ENCODE measurements around the gene ATP6V1B1. TPM values are rescaled to one million over a fixed set of nuclear protein-coding genes. Genes with fewer than 3 reads are reported as not detected.

Gene ATP6V1B1
- total and polyA plus RNA-seq, 9 of the 15 experiments (the other 6 are each of a cell fraction or from before 2014, with no cell fraction given) = not detected

DNA sequence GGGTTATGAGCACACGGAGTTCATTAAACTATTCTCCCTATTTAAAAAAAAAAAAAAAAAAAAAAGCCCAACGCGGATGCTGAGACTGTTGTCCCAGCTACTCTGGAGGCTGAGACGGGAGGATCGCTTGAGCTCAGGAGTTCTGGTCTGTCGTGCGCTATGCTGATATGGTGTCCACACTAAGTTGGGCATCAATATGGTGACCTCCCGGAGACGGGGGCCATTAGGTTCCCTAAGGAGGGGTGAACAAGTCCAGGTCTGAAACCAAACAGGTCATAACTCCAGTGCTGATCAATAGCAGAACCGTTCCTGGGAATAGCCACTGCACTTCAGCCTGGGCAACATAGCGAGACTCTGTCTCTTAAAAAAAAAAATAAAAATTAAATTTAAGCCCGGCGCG, 29.8 kb downstream of the ATP6V1B1 start:
- Histone ChIP-seq H3K9ac (ENCODE audit: insufficient read depth in 1 of 2, low read depth in 2 of 2, low read length in 2 of 2) (no peak overlapping the region), H3K4me2 (ENCODE audit: insufficient read depth, low read length) (peak overlapping the region; percentile 73; the same call in 1 of the 2 replicates), H3K4me1 (replicated peaks in 1 of 2; ENCODE audit: control insufficient read depth in 2 of 2, insufficient read depth in 2 of 2, low read length in 2 of 2) (peaks cover 0 to 11% of the 10 kb centered on the region in 2 experiments; a peak in 3 of 5 replicates), H3K79me2 (ENCODE audit: control insufficient read depth, insufficient read depth, low read length) (no peaks in the 10 kb centered on the region), H4K20me1 (replicated peaks; ENCODE audit: control insufficient read depth, insufficient read depth, low read length) (no peaks in the 10 kb centered on the region; the same call in none of the 2 replicates), H3K9me3 (replicated peaks; ENCODE audit: control insufficient read depth, insufficient read depth, low read depth, low read length) (no peaks in the 10 kb centered on the region), H3K27ac (ENCODE audit: extremely low read depth, low read depth, low read length) (no peak overlapping the region), H2AFZ (ENCODE audit: low read depth, low read length) (no peak overlapping the region; the same call in 1 of the 2 replicates), H3K4me3 (no peak overlapping the region), H3K27me3 (ENCODE audit: control insufficient read depth in 2 of 2, insufficient read depth in 2 of 2, low read length in 2 of 2) (peaks cover 0 to 36% of the 10 kb centered on the region in 2 experiments; a peak in 2 of 5 replicates), H3K36me3 (ENCODE audit: control insufficient read depth, insufficient read depth, low read length) (no peaks in the 10 kb centered on the region), H3K9me1 (ENCODE audit: control insufficient read depth, insufficient read depth, low read length) (no peaks in the 10 kb centered on the region)
- BruUV-seq (replicated peaks) = no TSS peak
- intact Hi-C loops (cut with micrococcal nuclease) (loop anchor here (1.0 kb wide), 1 partner anchor 12 kb away; no protein-coding TSS in a partner anchor), in situ Hi-C loops (cut with MboI) (no loop called here)
- FAIRE-seq (no peak), ATAC-seq (no peak), DNase-seq (ENCODE audit: extremely low read depth in 1 of 4, low spot score in 3 of 4) (no peak)
- TF ChIP-seq ILF3 (IDR thresholded peaks at IDR 0.05; ENCODE audit: borderline replicate concordance) (no peak), JUNB (CRISPR knock-in tag; conservative IDR thresholded peaks at IDR 0.05) (no peak), RB1 (IDR thresholded peaks at IDR 0.05; ENCODE audit: low read depth) (no peak), ZNF140 (CRISPR knock-in tag; IDR thresholded peaks at IDR 0.05) (no peak)
- ChIA-PET POLR2A (interaction anchor here (0.6 to 1.6 kb wide), 2 partner anchors 13 to 824 kb away, joined by 3 read pairs; no protein-coding TSS in a partner anchor), CTCF (ENCODE audit: low intra/inter-chr PET ratio) (interaction anchor here (0.5 to 2.2 kb wide), 7 partner anchors 12 to 188 kb away, joined by 3 to 13 read pairs (median 4); partner anchors contain the start of genes ANKRD53 and TEX261)
- WGBS (ENCODE audit: insufficient coverage, low coverage, missing lambda C conversion rate) = 50% methylated on average over 14 of the region's 14 CpGs

DNA sequence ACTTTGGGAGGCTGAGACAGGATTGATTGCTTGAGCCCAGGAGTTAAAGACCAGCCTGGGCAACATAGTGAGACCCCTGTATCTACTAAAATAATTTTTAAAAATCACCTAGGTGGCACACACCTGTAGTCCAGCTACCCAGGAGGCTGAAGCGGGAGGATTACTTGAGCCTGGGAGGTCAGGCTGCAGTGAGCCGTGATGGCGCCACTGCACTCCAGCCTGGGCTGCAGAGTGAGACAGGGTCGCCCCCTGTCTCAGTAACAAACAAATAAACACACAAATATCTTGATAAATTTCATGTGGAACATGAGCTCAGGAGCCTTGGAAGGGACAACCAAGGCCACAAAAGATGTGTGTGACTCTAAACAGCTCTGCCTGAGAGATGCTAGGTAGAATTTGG, 31.0 kb downstream of the ATP6V1B1 start:
- Histone ChIP-seq H3K79me2 (ENCODE audit: control insufficient read depth, insufficient read depth, low read length) (no peaks in the 10 kb centered on the region), H3K4me3 (no peak overlapping the region), H3K36me3 (ENCODE audit: control insufficient read depth, insufficient read depth, low read length) (no peaks in the 10 kb centered on the region), H3K9ac (ENCODE audit: insufficient read depth in 1 of 2, low read depth in 2 of 2, low read length in 2 of 2) (no peak overlapping the region), H3K27ac (ENCODE audit: extremely low read depth, low read depth, low read length) (no peak overlapping the region), H3K9me3 (replicated peaks; ENCODE audit: control insufficient read depth, insufficient read depth, low read depth, low read length) (no peaks in the 10 kb centered on the region), H4K20me1 (replicated peaks; ENCODE audit: control insufficient read depth, insufficient read depth, low read length) (no peaks in the 10 kb centered on the region; the same call in none of the 2 replicates), H3K4me1 (replicated peaks in 1 of 2; ENCODE audit: control insufficient read depth in 2 of 2, insufficient read depth in 2 of 2, low read length in 2 of 2) (peaks cover 0 to 11% of the 10 kb centered on the region in 2 experiments; a peak in 3 of 5 replicates), H3K9me1 (ENCODE audit: control insufficient read depth, insufficient read depth, low read length) (no peaks in the 10 kb centered on the region), H3K27me3 (ENCODE audit: control insufficient read depth in 2 of 2, insufficient read depth in 2 of 2, low read length in 2 of 2) (peaks cover 0 to 27% of the 10 kb centered on the region in 2 experiments; a peak in 2 of 5 replicates), H2AFZ (ENCODE audit: low read depth, low read length) (no peak overlapping the region), H3K4me2 (ENCODE audit: insufficient read depth, low read length) (no peak overlapping the region)
- intact Hi-C loops (cut with micrococcal nuclease) (no loop called here), in situ Hi-C loops (cut with MboI) (no loop called here)
- FAIRE-seq (no peak), DNase-seq (ENCODE audit: extremely low read depth in 1 of 4, low spot score in 3 of 4) (no peak), ATAC-seq (no peak)
- no TSS peak for BruUV-seq (replicated peaks)
- 30% methylated on average over 4 of the region's 4 CpGs for WGBS (ENCODE audit: insufficient coverage, low coverage, missing lambda C conversion rate)
- CTCF ChIA-PET (ENCODE audit: low intra/inter-chr PET ratio) = interaction anchor here (0.6 kb wide), 1 partner anchor 22 kb away, joined by 3 read pairs; no protein-coding TSS in a partner anchor
- POLR2A ChIA-PET = interaction anchor here (0.9 kb wide), 1 partner anchor 8 kb away, joined by 4 read pairs; no protein-coding TSS in a partner anchor
- TF ChIP-seq ZHX1 (conservative IDR thresholded peaks at IDR 0.05; ENCODE audit: low read length) (no peak), XRCC3 (IDR thresholded peaks at IDR 0.05) (no peak), FOXA1 (IDR thresholded peaks at IDR 0.05; ENCODE audit: borderline replicate concordance) (no peak), ZNF583 (CRISPR knock-in tag; IDR thresholded peaks at IDR 0.05) (no peak)
- TF ChIP-seq, protein P1, sequence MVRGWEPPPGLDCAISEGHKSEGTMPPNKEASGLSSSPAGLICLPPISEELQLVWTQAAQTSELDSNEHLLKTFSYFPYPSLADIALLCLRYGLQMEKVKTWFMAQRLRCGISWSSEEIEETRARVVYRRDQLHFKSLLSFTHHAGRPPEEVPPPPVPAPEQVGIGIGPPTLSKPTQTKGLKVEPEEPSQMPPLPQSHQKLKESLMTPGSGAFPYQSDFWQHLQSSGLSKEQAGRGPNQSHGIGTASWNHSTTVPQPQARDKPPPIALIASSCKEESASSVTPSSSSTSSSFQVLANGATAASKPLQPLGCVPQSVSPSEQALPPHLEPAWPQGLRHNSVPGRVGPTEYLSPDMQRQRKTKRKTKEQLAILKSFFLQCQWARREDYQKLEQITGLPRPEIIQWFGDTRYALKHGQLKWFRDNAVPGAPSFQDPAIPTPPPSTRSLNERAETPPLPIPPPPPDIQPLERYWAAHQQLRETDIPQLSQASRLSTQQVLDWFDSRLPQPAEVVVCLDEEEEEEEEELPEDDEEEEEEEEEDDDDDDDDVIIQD (CRISPR knock-in tag; IDR thresholded peaks at IDR 0.05) = no peak
- TF ChIP-seq, protein P2, sequence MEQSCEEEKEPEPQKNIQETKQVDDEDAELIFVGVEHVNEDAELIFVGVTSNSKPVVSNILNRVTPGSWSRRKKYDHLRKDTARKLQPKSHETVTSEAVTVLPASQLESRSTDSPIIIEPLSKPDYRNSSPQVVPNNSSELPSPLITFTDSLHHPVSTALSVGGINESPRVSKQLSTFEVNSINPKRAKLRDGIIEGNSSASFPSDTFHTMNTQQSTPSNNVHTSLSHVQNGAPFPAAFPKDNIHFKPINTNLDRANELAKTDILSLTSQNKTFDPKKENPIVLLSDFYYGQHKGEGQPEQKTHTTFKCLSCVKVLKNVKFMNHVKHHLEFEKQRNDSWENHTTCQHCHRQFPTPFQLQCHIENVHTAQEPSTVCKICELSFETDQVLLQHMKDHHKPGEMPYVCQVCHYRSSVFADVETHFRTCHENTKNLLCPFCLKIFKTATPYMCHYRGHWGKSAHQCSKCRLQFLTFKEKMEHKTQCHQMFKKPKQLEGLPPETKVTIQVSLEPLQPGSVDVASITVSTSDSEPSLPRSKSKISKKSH (CRISPR knock-in tag; IDR thresholded peaks at IDR 0.05) = no peak
